Body of pancreas (tissue), 4 donors: ENCODE data around the gene DAW1. TPM values are rescaled to one million over a fixed set of nuclear protein-coding genes. Genes with fewer than 3 reads are reported as not detected.
"Not testable (repeated sequence)": the region's sequence is repeated elsewhere in the genome, so short reads cannot be mapped to it uniquely, and the experiment has no call there.

Experiments
- ATAC-seq: fragments of 150-250 bp; one replicate; pipeline ENCODE4 v1.9.1; 2016
- DNase-seq, 4 donors: peaks; one replicate each; pipeline ENCODE4 v3.0.0-alpha.2; 2019
- H3K27ac ChIP-seq, 4 donors: fragments of 200-600 bp; sonication (generic); 1 replicate in 3 of 4; 2 replicates in 1 of 4; pipeline versions ENCODE4 v1.5.1 to v1.6.1; 2016 to 2019; ENCODE audit warnings: mild to moderate bottlenecking in 1 of 4, mixed read lengths in 1 of 4, moderate library complexity in 1 of 4
- H3K27me3 ChIP-seq, 2 donors: fragments of 200-600 bp; sonication (generic); one replicate each; pipeline ENCODE4 v1.6.0; 2016; ENCODE audit warnings: mild to moderate bottlenecking in 1 of 2
- H3K36me3 ChIP-seq, 2 donors: fragments of 200-600 bp; sonication (generic); replicated peaks in 1 of 2; 2 replicates each; pipeline ENCODE4 v1.5.1; 2016; ENCODE audit warnings: low read depth in 2 of 2; ENCODE audit not compliant: insufficient read depth in 1 of 2
- H3K4me1 ChIP-seq: fragments of 200-600 bp; sonication (generic); one replicate; pipeline ENCODE4 v1.6.0; 2016
- H3K4me3 ChIP-seq, 2 donors: fragments of 200-600 bp; sonication (generic); 1 replicate in 1 of 2; 2 replicates in 1 of 2; pipeline ENCODE4 v1.5.1; 2016 to 2019
- H3K9me3 ChIP-seq, 3 donors: fragments of 200-600 bp; sonication (generic); 1 replicate in 2 of 3; 2 replicates in 1 of 3; pipeline ENCODE4 v1.5.1; 2016
- POLR2A ChIP-seq, 3 donors: fragments of 450-650 bp; IDR thresholded peaks; one replicate each; pipeline ENCODE4 v1.6.1; 2016; ENCODE audit warnings: antibody characterized with exemption in 3 of 3, mild to moderate bottlenecking in 2 of 3
- WGBS, 2 donors: methylation state at CpG; one replicate each; pipeline ENCODE4 v1.1.5; 2017; 5-methylcytosine and 5-hydroxymethylcytosine counted together
- intact Hi-C: fragments of 100-400 bp; cut with DNase I; formaldehyde crosslinking; loops from one replicate; pipeline ENCODE4 v1.15.1; 2023
- total RNA-seq, 2 donors: library from RNA; depleted of rRNA; stranded (reverse); fragments of >200 nt; gene quantifications; one replicate each; pipeline ENCODE4 v1.1.0, GENCODE V29; 2016
- TF ChIP-seq, protein P1 (sequence below), 7 experiments: fragments of 450-650 bp in 4 of 7; fragments of 200-600 bp in 3 of 7; sonication (generic) in 3 of 7; IDR thresholded peaks; one replicate each; pipeline ENCODE4 v1.5.1; 2016 to 2019; ENCODE audit warnings: antibody characterized with exemption in 7 of 7

Gene DAW1
- total RNA-seq, 2 donors from 2014 or later = not detected

DNA sequence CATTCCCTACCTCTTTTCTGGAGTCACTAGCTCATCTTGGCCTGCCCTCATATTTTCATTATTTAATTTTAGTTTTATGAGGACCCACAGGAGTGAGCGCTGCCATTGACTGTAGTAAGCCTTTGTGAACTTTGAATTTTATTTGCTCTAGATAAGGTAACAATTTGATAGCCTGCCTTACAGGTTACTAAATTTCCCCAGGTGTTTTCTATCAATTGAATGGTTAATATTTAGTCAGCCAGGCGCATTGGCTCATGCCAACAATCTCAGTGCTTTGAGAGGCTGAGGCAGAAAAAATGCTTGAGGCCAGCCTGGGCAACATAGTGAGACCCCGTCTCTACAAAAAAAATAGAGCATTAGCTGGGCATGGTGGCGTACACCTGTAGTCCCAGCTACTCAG lies 50.2 kb downstream of the DAW1 start:
- intact Hi-C loops = no loop called here
- WGBS, 2 donors = 32 to 48% methylated on average over 4 of the region's 4 CpGs
- Histone ChIP-seq H3K4me3 (no peak overlapping the region), H3K27ac (no peak overlapping the region), H3K9me3 (no peaks in the 10 kb centered on the region), H3K27me3 (no peaks in the 10 kb centered on the region), H3K36me3 (no peaks in the 10 kb centered on the region), H3K4me1 (peaks cover 16% of the 10 kb centered on the region)
- DNase-seq = peak; percentile 13 to 57 (median 25)
- TF ChIP-seq POLR2A (IDR thresholded peaks at IDR 0.05) = no peak
- TF ChIP-seq, protein P1, sequence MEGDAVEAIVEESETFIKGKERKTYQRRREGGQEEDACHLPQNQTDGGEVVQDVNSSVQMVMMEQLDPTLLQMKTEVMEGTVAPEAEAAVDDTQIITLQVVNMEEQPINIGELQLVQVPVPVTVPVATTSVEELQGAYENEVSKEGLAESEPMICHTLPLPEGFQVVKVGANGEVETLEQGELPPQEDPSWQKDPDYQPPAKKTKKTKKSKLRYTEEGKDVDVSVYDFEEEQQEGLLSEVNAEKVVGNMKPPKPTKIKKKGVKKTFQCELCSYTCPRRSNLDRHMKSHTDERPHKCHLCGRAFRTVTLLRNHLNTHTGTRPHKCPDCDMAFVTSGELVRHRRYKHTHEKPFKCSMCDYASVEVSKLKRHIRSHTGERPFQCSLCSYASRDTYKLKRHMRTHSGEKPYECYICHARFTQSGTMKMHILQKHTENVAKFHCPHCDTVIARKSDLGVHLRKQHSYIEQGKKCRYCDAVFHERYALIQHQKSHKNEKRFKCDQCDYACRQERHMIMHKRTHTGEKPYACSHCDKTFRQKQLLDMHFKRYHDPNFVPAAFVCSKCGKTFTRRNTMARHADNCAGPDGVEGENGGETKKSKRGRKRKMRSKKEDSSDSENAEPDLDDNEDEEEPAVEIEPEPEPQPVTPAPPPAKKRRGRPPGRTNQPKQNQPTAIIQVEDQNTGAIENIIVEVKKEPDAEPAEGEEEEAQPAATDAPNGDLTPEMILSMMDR (IDR thresholded peaks at IDR 0.05) = no peak
- peak; percentile 83 for ATAC-seq

DNA sequence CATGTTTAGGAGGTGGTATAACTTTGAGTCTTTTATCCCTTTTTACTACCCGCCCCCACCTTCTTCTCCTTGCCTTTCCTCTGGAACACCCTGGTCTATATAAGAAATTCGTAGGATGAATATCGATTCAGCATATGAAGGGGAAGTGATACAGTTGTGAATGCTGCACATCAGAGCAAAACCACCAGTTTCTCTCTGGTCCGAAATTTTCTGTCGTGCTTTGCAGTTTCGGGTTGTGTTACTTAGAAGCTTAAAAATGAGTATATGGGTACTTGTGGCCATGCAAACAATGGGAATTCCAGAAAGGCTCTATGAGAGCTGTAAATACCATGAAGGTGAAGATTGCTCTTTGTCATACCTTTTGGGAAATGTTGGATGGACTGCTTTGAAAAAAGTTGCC lies 60.6 kb downstream of the DAW1 start:
- intact Hi-C loops = no loop called here
- ATAC-seq = no peak

DNA sequence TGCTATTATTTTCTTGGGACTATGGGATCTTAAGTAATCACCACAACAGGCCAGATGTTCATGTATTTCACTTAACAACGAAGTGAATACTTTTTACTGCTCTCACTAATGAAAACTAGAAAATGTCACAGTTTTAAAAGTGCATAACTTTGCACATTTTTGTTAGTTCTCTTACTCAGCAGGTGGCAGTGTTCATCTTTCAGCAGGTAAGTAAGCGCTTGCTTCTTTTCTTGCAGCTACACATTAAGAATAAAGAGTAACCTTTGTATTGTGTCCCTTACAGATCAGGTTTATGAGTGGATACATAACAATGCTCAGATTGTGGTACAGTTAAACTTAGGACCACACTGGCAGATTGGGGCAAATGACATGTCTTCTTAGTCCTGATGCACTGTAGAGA lies 61.0 kb downstream of the DAW1 start:
- DNase-seq = no peak
- TF ChIP-seq, protein P1 (IDR thresholded peaks at IDR 0.05) = no peak
- Histone ChIP-seq H3K4me3 (no peak overlapping the region), H3K9me3 (no peaks in the 10 kb centered on the region), H3K27me3 (no peaks in the 10 kb centered on the region), H3K4me1 (no peaks in the 10 kb centered on the region), H3K36me3 (no peaks in the 10 kb centered on the region), H3K27ac (no peak overlapping the region)
- intact Hi-C loops = no loop called here
- WGBS, 2 donors = 58 to 65% methylated on average over 2 of the region's 2 CpGs
- no peak for ATAC-seq

More for the DNA sequence above, 60.6 kb downstream of the DAW1 start:
- no peaks in the 10 kb centered on the region for H3K9me3 ChIP-seq
- TF ChIP-seq, protein P1 (IDR thresholded peaks at IDR 0.05) = no peak
- TF ChIP-seq POLR2A (IDR thresholded peaks at IDR 0.05) = no peak
- H3K27ac ChIP-seq = no peak overlapping the region
- no peaks in the 10 kb centered on the region for H3K4me1 ChIP-seq
- H3K36me3 ChIP-seq = no peaks in the 10 kb centered on the region
- no peaks in the 10 kb centered on the region for H3K27me3 ChIP-seq
- no peak for DNase-seq
- WGBS, 2 donors = 79 to 80% methylated on average over 6 of the region's 6 CpGs
- no peak overlapping the region for H3K4me3 ChIP-seq

DNA sequence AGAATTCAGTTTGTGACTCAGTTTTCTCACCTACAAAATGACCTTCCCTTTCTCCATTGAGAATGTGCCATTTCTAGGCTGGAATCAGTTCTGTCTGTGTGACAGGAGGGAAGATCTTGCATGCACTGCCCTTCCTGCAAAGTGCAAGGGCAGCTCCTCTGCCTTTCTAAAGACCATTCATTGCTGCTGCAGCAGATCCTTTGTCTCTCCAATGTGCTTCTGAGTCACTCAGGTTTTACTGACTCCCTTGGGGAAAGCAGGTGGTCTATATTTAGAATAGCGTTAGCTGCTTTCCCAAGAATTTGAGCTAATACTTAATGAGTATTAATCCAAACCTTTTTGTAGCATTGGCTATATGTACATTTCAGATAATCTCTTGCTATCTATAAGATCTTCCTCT lies 62.5 kb downstream of the DAW1 start:
- 76 to 91% methylated on average over 1 of the region's 1 CpG for WGBS, 2 donors
- no peak for DNase-seq
- Histone ChIP-seq H3K36me3 (no peaks in the 10 kb centered on the region), H3K4me1 (no peaks in the 10 kb centered on the region), H3K27ac (no peak overlapping the region), H3K9me3 (no peaks in the 10 kb centered on the region), H3K4me3 (no peak overlapping the region), H3K27me3 (no peaks in the 10 kb centered on the region)
- ATAC-seq = no peak
- intact Hi-C loops = no loop called here
- TF ChIP-seq, protein P1 (IDR thresholded peaks at IDR 0.05) = no peak
- no peak for TF ChIP-seq POLR2A (IDR thresholded peaks at IDR 0.05)

DNA sequence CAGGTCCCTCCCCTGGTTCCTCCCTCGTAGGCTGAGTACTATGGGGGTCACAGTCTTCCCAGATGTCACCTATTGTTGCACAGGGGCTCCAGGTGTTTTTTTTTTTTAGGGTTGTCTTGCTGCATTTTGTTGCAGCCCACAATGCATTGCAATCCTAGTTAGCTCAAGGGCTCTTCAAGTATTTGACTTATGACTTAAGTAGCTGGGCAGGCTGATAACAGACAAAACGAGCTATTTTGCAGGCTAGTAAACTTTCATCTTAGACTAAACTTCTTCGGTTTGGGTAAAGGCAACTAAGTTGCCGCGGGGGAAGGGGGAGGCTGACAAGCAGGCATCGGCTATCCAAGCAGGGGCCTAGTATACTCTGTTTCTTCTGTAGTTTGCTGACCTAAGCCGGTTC lies 64.8 kb downstream of the DAW1 start:
- H3K36me3 ChIP-seq, H3K9me3 ChIP-seq, H3K4me1 ChIP-seq, ATAC-seq, H3K27me3 ChIP-seq, DNase-seq, H3K27ac ChIP-seq, H3K4me3 ChIP-seq, intact Hi-C loops: not testable (repeated sequence)
- 79 to 83% methylated on average over 7 of the region's 7 CpGs for WGBS, 2 donors
